ENCODE measurements around the gene WDR49. TPM values are rescaled to one million over a fixed set of nuclear protein-coding genes. Genes with fewer than 3 reads are reported as not detected.
"Not testable (repeated sequence)": the region's sequence is repeated elsewhere in the genome, so short reads cannot be mapped to it uniquely, and the experiment has no call there.

WDR49 gene
- total RNA-seq, 4 donors from 2014 or later = not detected

DNA sequence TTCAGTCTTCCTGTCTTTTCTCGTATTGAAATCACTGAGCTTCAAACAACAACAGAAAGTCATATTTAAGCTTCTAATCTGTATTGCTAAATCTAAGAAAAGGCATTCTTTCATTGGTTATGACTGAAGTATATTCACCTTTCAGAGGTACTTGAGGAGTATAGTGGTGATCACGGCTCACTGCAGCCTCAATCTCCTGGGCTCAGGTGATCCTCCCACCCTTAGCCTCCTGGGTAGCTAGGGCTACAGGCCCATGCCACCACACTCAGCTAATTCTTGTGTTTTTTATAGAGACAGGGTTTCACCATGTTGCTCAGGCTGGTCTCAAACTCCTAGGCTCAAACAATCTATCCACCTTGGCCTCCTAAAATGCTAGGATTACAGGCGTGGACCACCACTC, 38.7 kb downstream of the WDR49 start:
- Histone ChIP-seq H3K4me1 (no peaks in the 10 kb centered on the region), H3K27me3 (no peaks in the 10 kb centered on the region), H3K27ac (no peak overlapping the region), H3K9me3 (no peaks in the 10 kb centered on the region), H3K36me3 (no peaks in the 10 kb centered on the region), H3K4me3 (no peak overlapping the region)
- 88% methylated on average over 3 of the region's 3 CpGs for WGBS
- TF ChIP-seq POLR2AphosphoS5 (IDR thresholded peaks at IDR 0.05) (no peak), POLR2A (IDR thresholded peaks at IDR 0.05) (no peak), EP300 (IDR thresholded peaks at IDR 0.05) (no peak)
- TF ChIP-seq, protein P1, sequence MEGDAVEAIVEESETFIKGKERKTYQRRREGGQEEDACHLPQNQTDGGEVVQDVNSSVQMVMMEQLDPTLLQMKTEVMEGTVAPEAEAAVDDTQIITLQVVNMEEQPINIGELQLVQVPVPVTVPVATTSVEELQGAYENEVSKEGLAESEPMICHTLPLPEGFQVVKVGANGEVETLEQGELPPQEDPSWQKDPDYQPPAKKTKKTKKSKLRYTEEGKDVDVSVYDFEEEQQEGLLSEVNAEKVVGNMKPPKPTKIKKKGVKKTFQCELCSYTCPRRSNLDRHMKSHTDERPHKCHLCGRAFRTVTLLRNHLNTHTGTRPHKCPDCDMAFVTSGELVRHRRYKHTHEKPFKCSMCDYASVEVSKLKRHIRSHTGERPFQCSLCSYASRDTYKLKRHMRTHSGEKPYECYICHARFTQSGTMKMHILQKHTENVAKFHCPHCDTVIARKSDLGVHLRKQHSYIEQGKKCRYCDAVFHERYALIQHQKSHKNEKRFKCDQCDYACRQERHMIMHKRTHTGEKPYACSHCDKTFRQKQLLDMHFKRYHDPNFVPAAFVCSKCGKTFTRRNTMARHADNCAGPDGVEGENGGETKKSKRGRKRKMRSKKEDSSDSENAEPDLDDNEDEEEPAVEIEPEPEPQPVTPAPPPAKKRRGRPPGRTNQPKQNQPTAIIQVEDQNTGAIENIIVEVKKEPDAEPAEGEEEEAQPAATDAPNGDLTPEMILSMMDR (IDR thresholded peaks at IDR 0.05) = no peak
- DNase-seq (ENCODE audit: low spot score in 2 of 2) = no peak

DNA sequence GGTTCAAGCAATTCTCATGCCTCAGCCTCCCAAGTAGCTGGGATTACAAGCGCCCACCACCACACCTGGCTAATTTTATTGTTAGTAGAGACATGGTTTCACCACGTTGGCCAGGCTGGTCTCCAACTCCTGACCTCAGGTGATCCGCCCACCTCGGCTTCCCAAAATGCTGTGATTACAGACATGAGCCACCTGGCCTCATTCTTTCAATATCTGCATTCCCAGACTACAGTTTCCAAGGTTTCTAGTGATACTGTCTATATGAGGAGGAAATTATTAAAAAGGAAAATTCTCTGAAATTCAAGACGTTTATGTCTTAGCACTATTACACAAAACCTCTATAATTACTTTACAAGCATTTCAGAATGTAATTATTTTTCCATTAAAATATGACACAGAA, 39.5 kb downstream of the WDR49 start:
- H3K36me3 ChIP-seq; H3K27me3 ChIP-seq; DNase-seq (ENCODE audit: low spot score in 2 of 2); H3K9me3 ChIP-seq; H3K27ac ChIP-seq; H3K4me1 ChIP-seq; H3K4me3 ChIP-seq: not testable (repeated sequence)
- 79% methylated on average over 5 of the region's 5 CpGs for WGBS

DNA sequence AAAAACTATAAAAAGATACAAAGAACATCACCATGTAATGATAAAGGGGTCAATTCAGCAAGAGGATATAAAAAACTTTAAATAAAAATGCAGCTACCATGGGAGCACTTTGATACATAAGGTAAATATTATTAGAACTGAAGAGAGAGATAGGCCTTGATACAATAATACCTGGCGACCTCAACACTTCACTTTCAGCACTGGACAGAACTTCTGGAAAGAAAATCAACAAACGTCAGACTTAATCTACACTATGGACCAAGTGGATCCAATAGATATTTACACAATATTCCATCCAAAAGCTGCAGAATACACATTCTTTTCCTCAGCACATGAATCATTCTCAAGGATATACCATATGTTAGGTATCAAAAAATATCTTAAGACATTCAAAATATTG, 42.0 kb downstream of the WDR49 start:
- Histone ChIP-seq H3K27me3 (no peaks in the 10 kb centered on the region), H3K27ac (no peak overlapping the region), H3K36me3 (no peaks in the 10 kb centered on the region), H3K9me3 (no peaks in the 10 kb centered on the region), H3K4me3 (no peak overlapping the region), H3K4me1 (no peaks in the 10 kb centered on the region)
- no peak for DNase-seq (ENCODE audit: low spot score in 2 of 2)
- TF ChIP-seq, protein P1 (IDR thresholded peaks at IDR 0.05) = no peak
- TF ChIP-seq POLR2AphosphoS5 (IDR thresholded peaks at IDR 0.05) = no peak
- no peak for TF ChIP-seq POLR2A (IDR thresholded peaks at IDR 0.05)
- no peak for TF ChIP-seq EP300 (IDR thresholded peaks at IDR 0.05)
- WGBS = 72% methylated on average over 2 of the region's 2 CpGs

- H3K4me1 ChIP-seq = no peaks in the 10 kb centered on the region
- H3K27me3 ChIP-seq = no peaks in the 10 kb centered on the region
- no peaks in the 10 kb centered on the region for H3K36me3 ChIP-seq
- WGBS = 76% methylated on average over 5 of the region's 5 CpGs
- H3K4me3 ChIP-seq = no peak overlapping the region
- H3K9me3 ChIP-seq = no peaks in the 10 kb centered on the region
- DNase-seq (ENCODE audit: low spot score in 2 of 2) = no peak
- H3K27ac ChIP-seq = no peak overlapping the region
- no peak for TF ChIP-seq POLR2AphosphoS5 (IDR thresholded peaks at IDR 0.05)
These were observed 44.6 kb downstream of the WDR49 start for GRCh38 chr3:167609156-167609555.

DNA sequence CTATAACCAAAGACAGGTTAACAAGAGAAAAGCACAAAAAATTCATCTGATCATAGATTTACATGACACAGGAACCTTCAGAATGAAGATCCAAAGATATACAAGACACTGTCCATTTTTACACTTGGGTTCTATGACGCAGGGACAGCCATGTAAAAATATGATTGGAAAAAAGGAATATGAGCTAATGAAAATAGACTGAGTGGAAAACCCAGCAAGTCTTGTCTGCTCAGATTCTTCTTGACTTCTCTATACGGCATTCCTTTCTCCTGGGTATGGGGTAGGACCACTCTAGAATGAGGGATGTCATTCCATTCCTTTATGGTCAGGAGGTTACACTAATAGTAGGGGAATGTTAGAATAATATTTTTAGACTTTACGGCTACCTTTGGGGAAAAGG, 46.9 kb downstream of the WDR49 start:
- Histone ChIP-seq H3K36me3 (no peaks in the 10 kb centered on the region), H3K27ac (no peak overlapping the region), H3K27me3 (no peaks in the 10 kb centered on the region), H3K9me3 (no peaks in the 10 kb centered on the region), H3K4me3 (no peak overlapping the region), H3K4me1 (no peaks in the 10 kb centered on the region)
- no peak for TF ChIP-seq POLR2AphosphoS5 (IDR thresholded peaks at IDR 0.05)
- no peak for DNase-seq (ENCODE audit: low spot score in 2 of 2)
- WGBS = 90% methylated on average over 3 of the region's 3 CpGs

GRCh38 chr3:167605871-167606270, 47.9 kb downstream of the WDR49 start:
- no peaks in the 10 kb centered on the region for H3K27me3 ChIP-seq
- H3K27ac ChIP-seq = no peak overlapping the region
- no peaks in the 10 kb centered on the region for H3K36me3 ChIP-seq
- 96% methylated on average over 2 of the region's 2 CpGs for WGBS
- no peak for TF ChIP-seq POLR2AphosphoS5 (IDR thresholded peaks at IDR 0.05)
- TF ChIP-seq EP300 (IDR thresholded peaks at IDR 0.05) = no peak
- no peak for TF ChIP-seq POLR2A (IDR thresholded peaks at IDR 0.05)
- TF ChIP-seq, protein P1 (IDR thresholded peaks at IDR 0.05) = no peak
- no peak overlapping the region for H3K4me3 ChIP-seq
- no peaks in the 10 kb centered on the region for H3K9me3 ChIP-seq
- DNase-seq (ENCODE audit: low spot score in 2 of 2) = no peak
- no peaks in the 10 kb centered on the region for H3K4me1 ChIP-seq

DNA sequence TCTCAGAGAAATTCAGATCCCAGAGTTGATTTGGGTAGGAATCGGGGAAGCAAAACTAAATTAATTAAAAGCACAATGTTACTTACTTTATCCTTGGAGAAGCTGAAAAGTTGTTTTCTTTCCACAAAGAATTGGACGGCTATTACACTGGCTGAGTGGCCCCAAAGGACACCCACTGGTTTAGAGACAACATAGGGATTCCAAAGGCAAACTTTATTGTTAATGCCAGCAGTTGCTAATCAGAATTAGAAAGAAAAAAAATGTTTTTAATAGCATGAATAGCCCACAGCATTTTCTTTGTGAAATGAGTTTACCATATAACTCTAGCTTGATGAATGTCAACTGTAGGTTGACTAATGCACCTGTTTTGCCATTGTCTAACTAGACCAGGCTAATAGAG, 51.7 kb downstream of the WDR49 start:
- no peaks in the 10 kb centered on the region for H3K27me3 ChIP-seq
- no peak overlapping the region for H3K4me3 ChIP-seq
- H3K36me3 ChIP-seq = no peaks in the 10 kb centered on the region
- peaks cover 7% of the 10 kb centered on the region for H3K9me3 ChIP-seq
- DNase-seq (ENCODE audit: low spot score in 2 of 2) = no peak
- no peaks in the 10 kb centered on the region for H3K4me1 ChIP-seq
- WGBS = 58% methylated on average over 2 of the region's 2 CpGs
- no peak for TF ChIP-seq POLR2AphosphoS5 (IDR thresholded peaks at IDR 0.05)
- no peak for TF ChIP-seq EP300 (IDR thresholded peaks at IDR 0.05)
- TF ChIP-seq, protein P1 (IDR thresholded peaks at IDR 0.05) = no peak
- no peak for TF ChIP-seq POLR2A (IDR thresholded peaks at IDR 0.05)
- no peak overlapping the region for H3K27ac ChIP-seq

Measured in suprapubic skin (tissue), 4 donors.